Activated naive CD4-positive, alpha-beta T cell treated with Interleukin-2 at 50 U/mL for 16 hours (primary cell): Measurements from ENCODE around the gene NUAK1.

Source experiments
- DNase-seq: peaks from one replicate; pipeline ENCODE4 v3.0.0-alpha.2; 2020

The NUAK1 gene

DNA sequence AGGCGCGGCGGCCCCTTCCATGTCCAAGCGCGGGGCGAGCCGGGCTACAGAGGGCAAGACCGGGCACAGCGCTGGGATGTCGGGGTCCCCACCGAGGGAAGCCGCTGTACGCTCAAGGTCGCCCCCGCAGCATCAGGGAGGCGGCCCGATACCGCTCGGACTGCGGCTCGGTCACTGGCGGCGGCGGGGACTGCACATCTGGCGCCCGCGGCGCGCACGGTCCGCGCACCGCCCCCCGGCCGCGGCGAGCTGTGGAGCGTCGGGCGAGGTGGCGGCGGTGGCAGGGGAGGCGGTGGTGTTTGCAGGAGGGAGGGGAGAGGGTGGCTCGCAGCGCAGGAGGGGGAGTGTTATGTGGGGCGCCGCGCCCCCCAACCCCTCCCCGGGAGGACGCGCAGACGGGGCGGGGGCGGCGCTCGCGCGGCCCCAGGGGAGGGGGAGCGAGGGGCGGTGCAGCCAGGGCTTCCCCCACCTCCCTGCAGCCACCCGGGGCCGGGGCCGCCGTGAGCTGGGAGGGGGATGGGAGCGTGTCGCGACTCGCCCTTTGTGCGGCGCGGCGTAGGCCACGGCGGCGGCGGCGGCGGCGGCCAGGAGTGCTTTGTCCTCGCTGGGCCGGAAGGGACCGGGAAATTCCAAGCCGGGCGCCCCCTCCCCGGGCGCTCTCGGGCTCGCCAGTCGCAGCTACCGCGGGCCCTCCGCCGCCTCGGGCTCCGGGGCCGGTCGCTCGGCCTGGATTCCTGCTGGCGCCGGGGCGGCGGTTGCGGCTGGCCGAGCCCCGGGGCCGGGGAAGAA, at the start of gene NUAK1:
Gene NUAK1, minus strand, starts transcription at position 322 of the 789 bp plus-strand sequence. Its CDS starts 301 bp downstream, at position 21.
- DNase-seq = no peak

DNA sequence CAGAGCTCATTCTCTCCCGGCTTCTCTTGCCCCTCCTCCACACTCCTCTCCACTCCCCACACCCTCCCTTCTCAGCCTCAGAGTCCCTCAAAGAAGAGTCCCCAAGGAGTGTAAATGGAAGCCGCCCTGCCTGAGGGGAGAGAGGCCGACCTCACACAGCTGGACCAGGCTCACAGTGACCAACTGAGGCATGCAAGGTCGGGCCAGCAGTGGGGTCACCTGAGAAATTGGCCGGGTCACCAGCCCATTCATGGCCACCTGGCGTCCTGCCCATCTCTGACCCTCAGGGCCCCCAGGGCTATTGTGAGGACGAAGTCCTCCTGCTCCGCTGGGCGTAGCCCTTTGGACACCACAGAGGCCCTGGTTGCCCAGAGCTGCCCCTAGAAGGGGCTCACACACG, 49.5 kb upstream of the NUAK1 start:
- DNase-seq = no peak

DNA sequence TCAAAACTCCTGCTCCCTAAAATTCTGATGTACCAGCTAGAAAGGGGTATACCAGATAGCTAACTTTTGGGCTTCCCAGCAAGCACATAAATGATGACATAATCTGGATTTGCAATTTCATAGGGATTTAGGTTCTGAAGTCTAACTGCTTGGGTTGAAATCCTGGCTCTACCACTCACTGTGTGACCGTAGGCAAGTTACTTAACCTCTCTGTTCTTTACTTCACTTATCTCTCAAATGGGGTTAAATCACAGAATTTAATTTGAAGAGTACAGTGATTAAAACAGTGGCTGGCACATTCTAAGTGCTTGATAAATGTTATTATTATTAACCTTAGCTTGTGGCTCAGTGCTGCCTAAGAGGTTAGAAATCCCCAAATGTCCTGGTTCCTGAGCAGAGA, 49.1 kb upstream of the NUAK1 start:
- no peak for DNase-seq

DNA sequence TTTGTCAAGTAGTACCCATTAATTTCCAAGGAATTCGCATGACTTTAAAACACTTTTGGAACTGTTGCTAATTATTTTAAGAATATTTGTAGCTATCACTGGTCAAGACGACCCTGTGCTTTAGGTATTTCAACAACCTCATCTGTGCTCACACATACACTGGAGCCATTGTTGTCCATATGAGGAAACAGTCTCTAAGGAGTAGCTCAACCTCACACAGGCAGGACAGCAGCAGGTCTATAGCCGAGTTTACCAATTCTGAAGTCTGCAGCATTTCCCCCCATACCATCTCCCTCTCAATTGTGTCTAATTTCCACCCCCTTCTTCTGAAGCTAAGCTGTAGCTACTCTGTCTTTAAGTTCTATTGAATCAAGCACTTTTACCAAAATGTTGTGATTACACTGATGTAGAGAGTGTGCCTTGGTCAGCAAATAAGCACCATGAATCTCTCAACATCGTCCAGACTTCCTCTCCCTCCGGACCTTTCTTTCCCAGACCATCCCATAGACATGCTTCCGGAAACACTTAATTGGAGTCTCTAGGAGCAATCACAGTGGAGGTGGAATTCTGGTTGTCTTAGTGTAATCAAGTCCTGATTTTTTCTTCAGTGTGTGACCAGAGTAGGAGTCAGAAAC, 48.5 kb upstream of the NUAK1 start:
- no peak for DNase-seq

DNA sequence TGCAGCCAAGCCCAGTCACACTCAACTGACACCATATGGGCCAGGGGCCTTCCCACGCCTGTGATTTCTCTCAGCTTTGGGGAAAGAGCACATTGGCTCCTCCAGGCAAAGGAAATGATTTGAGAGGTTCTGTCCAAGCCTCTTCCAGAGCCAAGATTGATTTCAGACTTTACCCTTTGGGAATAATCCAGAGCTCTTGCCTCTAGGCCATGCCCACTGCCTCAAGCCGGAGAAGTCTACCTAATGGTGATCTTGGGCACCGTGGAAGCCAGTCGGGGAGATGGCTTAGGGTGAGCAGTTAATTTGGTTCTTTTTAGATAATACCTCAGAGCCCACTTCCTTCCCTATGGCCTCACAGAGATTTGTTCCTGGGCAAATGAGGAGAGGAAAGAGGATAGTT, 45.0 kb upstream of the NUAK1 start:
- no peak for DNase-seq

DNA sequence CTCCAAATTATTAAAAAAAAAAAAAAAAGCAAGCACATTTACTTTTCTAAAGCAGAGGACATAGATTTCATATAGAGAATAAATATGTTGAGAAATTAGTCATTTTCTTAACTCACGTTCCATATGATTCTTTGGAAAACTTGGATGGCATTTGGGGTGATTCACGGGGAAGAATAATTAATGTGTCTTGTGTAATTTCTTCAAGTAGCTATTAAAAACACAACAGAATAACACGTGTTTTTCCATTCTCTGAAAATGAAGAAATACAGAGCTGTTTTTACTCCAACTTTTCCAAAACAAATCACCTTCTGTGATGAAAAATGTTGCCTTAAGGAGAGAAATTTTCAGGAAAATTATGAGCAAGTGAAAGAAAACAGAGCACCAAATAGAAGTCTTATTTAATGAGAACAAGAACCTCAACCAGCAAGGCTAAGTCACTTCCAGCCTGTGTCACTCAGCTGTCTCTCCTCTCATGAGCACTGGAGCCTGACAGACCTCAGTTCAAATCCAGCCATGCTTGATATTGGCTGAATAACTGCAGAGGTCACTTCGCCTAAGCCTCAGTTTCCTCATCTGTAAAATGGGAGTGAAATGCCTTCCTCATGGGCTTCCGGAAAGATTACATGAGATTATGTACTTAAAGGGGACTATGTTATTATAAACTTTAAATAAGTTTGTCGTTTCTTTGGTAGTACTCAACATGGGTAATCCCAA, 42.8 kb upstream of the NUAK1 start:
- DNase-seq = no peak

GRCh38 chr12:106179086-106179485, 40.3 kb upstream of the NUAK1 start:
- DNase-seq = no peak

DNA sequence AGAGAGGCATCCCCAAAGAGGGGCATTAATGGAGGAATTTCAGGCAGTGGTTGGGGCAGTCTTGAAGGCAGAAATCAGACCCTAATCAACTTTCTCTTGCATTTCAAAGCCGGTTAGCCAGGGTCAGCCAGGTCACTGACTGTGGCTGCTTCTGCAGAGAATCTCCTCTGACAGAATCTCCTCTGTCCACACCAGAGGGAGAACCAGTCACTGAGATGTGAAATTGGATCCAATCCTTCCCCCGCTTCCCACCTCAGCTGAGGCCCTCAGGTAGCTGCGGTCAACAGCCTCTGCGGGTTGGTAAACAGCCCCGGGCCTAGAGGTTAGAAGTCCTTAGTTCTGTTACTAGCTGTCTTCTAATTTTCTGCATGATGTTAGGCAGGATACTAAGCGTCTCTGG, 39.8 kb upstream of the NUAK1 start:
- no peak for DNase-seq

GRCh38 chr12:106176560-106176959, 37.8 kb upstream of the NUAK1 start:
- no peak for DNase-seq

DNA sequence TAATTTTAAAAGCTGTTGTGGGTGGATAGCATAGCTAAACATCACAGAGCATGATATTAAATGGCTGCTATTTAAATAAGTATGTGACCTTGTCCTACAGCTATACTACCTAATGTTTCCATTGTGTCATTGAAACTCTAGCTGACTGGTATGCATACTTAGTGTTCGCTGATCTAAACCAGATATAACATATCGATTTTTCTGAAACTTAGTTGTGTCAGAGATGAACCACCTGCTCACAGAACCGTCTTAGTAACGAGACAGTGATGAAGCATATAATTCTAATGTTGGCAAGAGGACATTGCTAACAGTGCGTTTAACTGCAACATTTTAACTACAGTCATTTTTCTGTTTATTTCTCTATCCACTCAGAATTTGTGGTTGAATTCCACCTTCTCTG, 36.1 kb upstream of the NUAK1 start:
- no peak for DNase-seq

- no peak for DNase-seq
These were observed 34.7 kb upstream of the NUAK1 start for GRCh38 chr12:106173442-106173841.

- no peak for DNase-seq
These were observed 32.5 kb upstream of the NUAK1 start for GRCh38 chr12:106171117-106171750.

DNA sequence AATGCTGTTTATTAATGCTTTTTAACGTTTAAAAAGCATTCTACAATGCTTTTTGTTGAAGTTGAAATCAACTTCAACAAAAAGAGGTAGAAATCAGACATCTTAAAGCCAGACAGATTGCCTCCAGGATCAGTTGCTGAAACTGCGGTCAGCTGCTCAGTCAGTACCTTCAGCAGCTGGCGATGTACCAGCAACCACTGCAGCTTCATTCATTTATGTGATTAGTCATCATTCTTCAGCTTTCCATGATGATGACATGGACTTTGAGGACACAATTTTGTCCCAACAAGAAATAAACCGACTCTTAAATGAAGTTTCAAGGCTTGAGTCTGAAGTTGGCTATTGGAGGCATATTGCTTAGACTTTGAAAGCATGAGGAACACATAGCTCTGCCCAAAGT, 31.5 kb upstream of the NUAK1 start:
- DNase-seq = no peak

GRCh38 chr12:106163712-106164111, 25.0 kb upstream of the NUAK1 start:
- DNase-seq = no peak

GRCh38 chr12:106161491-106161890, 22.7 kb upstream of the NUAK1 start:
- DNase-seq = no peak

DNA sequence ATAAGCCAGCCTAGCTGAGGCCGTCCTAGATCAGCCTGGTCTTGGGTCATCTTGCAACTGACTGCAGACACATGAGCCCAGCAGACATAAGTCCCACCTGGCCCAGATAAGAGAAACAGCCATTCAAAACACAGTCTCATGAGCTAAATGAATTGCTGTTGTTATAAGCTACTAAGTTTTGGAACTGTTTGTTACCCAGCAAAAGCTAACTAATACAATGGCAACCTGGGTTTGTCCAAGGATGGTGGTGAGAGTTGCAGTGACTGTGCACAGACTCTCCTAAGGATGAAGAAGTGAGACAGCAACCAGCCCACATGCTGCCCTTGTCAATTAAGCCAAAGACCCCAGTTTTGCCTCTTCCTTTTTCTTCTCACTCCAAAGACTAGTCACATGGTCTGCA, 22.2 kb upstream of the NUAK1 start:
- no peak for DNase-seq

DNA sequence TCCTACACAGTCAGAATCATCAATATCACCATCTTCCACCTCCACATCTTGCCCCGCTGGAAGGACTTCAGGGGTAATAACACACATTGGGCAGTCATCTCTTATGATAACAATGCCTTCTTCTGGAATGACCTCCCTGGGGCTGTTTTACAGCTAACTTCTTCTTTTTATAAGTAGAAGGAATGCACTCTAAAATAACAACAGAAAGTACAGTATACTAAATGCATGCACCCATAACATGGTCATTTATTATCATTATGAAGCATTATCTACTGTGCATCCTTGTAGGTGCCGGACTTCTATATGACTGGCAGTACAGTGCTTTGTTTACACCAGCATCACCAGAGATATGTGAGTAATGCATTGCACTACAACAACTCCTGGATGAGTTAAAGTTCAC, 19.0 kb upstream of the NUAK1 start:
- DNase-seq = no peak

GRCh38 chr12:106154751-106155273, 16.1 kb upstream of the NUAK1 start:
- DNase-seq = no peak

DNA sequence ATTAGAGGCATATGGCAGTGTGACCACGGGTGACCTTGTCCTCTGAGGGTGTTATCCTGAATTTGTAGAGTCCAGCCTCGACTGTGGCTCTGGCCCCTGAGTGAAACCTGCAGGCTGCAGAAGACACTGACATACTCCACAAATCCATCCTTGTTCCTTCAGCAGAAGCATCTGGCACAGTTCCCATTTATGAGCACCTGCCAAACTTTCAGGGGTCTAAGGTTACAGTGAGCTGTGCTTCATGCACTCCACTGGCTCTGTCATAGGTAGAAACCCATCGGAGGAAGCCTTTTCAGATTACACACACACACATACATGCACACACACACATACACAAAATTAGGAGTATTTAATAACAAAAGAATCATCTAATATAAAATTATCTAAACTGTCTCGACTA, 13.6 kb upstream of the NUAK1 start:
- no peak for DNase-seq

DNA sequence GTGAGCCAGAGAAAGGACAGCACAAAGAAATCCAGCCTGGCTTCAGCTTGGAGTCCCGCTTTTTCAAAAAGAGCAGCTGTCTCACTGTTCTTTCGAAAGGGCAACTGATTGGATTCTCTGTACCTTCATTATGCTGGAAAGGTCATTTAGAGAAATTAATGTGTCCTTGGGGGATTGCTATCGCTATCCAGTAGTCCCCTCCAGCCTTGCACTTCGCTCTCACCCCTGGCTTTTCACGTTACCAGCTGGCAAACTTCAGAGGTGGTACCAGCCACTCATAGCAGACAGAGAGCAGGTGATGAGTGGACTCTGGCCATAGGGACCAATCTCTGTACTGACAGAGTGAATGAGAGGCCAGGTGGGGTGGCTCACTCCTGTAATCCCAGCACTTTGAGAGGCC, 11.8 kb upstream of the NUAK1 start:
- DNase-seq = no peak

- DNase-seq = no peak
These were observed 10.5 kb upstream of the NUAK1 start for GRCh38 chr12:106149096-106149784.

DNA sequence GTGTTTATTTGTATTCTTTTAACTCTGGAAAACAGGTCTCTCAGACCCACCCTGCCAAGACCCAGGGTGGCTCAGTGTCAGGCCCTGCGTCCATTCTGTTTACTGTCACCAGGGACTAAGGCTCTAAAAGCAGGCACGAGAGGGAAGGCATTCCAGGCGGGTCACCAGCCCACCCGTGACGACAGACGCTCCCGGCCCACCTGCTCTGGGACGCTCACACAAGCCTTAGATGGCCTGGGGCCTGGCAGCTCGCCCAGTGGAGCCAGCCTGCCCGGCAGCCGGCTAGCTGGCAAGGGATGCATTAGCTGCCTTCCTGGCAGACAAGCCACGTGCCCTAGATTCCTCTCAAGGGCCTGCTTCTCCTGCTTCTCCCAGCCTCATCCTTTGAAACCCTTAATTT, 9.2 kb upstream of the NUAK1 start:
- DNase-seq = no peak

GRCh38 chr12:106146987-106147386, 8.2 kb upstream of the NUAK1 start:
- DNase-seq = no peak
